Measurements from ENCODE around the gene PDE11A.

Gene PDE11A

GRCh38 chr2:177669625-177670330 lies 402.8 kb downstream of the PDE11A start:
- no peak for TF ChIP-seq CTCF (IDR thresholded peaks at IDR 0.05; ENCODE audit: low read depth, low read length)
- DNase-seq (ENCODE audit: extremely low read depth, low read depth), result no peak

GRCh38 chr2:177669201-177669600 lies 403.4 kb downstream of the PDE11A start:
- DNase-seq (ENCODE audit: extremely low read depth, low read depth), result no peak
- no peak for TF ChIP-seq CTCF (IDR thresholded peaks at IDR 0.05; ENCODE audit: low read depth, low read length)

- no peak for DNase-seq (ENCODE audit: extremely low read depth, low read depth)
- no peak for TF ChIP-seq CTCF (IDR thresholded peaks at IDR 0.05; ENCODE audit: low read depth, low read length)
Observed at GRCh38 chr2:177668617-177669016, 404.0 kb downstream of the PDE11A start.

- TF ChIP-seq CTCF (IDR thresholded peaks at IDR 0.05; ENCODE audit: low read depth, low read length), result no peak
- DNase-seq (ENCODE audit: extremely low read depth, low read depth), result no peak
Observed at GRCh38 chr2:177667626-177668025, 405.0 kb downstream of the PDE11A start.

GRCh38 chr2:177666408-177666807 lies 406.2 kb downstream of the PDE11A start:
- no peak for TF ChIP-seq CTCF (IDR thresholded peaks at IDR 0.05; ENCODE audit: low read depth, low read length)
- DNase-seq (ENCODE audit: extremely low read depth, low read depth), result no peak

- DNase-seq (ENCODE audit: extremely low read depth, low read depth), result no peak
- TF ChIP-seq CTCF (IDR thresholded peaks at IDR 0.05; ENCODE audit: low read depth, low read length), result no peak
Observed at GRCh38 chr2:177665948-177666347, 406.6 kb downstream of the PDE11A start.

- TF ChIP-seq CTCF (IDR thresholded peaks at IDR 0.05; ENCODE audit: low read depth, low read length), result no peak
- no peak for DNase-seq (ENCODE audit: extremely low read depth, low read depth)
Observed at GRCh38 chr2:177665328-177665727, 407.2 kb downstream of the PDE11A start.

All from AG09319 (cell line).